Fibroblast of pulmonary artery (primary cell): ENCODE data around the gene VGLL4.

Experiments
- DNase-seq: peaks from one replicate; pipeline ENCODE4 v3.0.0-alpha.2; 2010; ENCODE audit warnings: low read depth
- H3K4me3 ChIP-seq: replicated peaks from 2 replicates; pipeline ENCODE4 v1.5.1; 2011; ENCODE audit warnings: low read depth, mild to moderate bottlenecking, control low read depth, low read length, moderate library complexity
- CTCF ChIP-seq: IDR thresholded peaks from 2 replicates; pipeline ENCODE4 v1.5.1; 2011; ENCODE audit warnings: mild to moderate bottlenecking, control low read depth, low read length, inconsistent platforms; ENCODE audit errors: missing control alignments

The VGLL4 gene

GRCh38 chr3:11539677-11540076 lies 104.0 kb downstream of the VGLL4 start:
- no peak for DNase-seq
- H3K4me3 ChIP-seq = no peak overlapping the region
- no peak for TF ChIP-seq CTCF

- no peak for TF ChIP-seq CTCF
- no peak for DNase-seq
- H3K4me3 ChIP-seq = no peak overlapping the region
Observed at GRCh38 chr3:11539218-11539617, 104.5 kb downstream of the VGLL4 start.

- TF ChIP-seq CTCF = no peak
- DNase-seq = no peak
Observed at GRCh38 chr3:11538581-11538980, 105.1 kb downstream of the VGLL4 start.

GRCh38 chr3:11536936-11537612 lies 106.6 kb downstream of the VGLL4 start:
- no peak for TF ChIP-seq CTCF
- DNase-seq = no peak
- H3K4me3 ChIP-seq = no peak overlapping the region

More at GRCh38 chr3:11538581-11538980, 105.1 kb downstream of the VGLL4 start:
- H3K4me3 ChIP-seq = no peak overlapping the region

- TF ChIP-seq CTCF = no peak
- DNase-seq = no peak
Observed at GRCh38 chr3:11536132-11536935, 107.4 kb downstream of the VGLL4 start.

GRCh38 chr3:11535243-11535960 lies 108.3 kb downstream of the VGLL4 start:
- DNase-seq = no peak
- no peak for TF ChIP-seq CTCF

More at GRCh38 chr3:11536132-11536935, 107.4 kb downstream of the VGLL4 start:
- no peak overlapping the region for H3K4me3 ChIP-seq

More at GRCh38 chr3:11535243-11535960, 108.3 kb downstream of the VGLL4 start:
- no peak overlapping the region for H3K4me3 ChIP-seq
